Measurements from ENCODE around the gene ZNF727. TPM values are rescaled to one million over a fixed set of nuclear protein-coding genes. Genes with fewer than 3 reads are reported as not detected.
"Not testable (repeated sequence)": the region's sequence is repeated elsewhere in the genome, so short reads cannot be mapped to it uniquely, and the experiment has no call there.

The ZNF727 gene
- total RNA-seq, 6 experiments from 2014 or later, result 0.27 to 0.57 (median 0.36) TPM; not detected in 2

DNA sequence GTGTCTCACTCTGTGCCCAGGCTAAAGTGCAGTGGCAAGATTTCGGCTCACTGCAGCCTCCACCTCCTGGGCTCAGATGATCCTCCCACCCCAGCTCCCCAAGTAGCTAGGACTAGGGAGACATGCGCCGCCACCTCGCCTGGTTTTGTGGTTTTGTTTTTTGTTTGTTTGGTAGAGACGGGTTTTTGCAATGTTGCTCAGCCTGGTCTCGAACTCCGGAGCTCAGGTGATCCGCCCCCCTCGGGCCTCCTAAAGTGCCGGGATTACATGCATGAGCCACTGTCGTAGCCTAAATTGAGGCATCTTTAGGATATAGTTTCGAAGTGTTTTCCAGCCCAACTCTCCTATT lies 781 bp downstream of the ZNF727 start:
- ATAC-seq, result no peak
- peaks cover 0 to 4% (median 0%) of the 10 kb centered on the region in 4 donors for H3K9me3 ChIP-seq
- no peaks in the 10 kb centered on the region for H3K36me3 ChIP-seq
- intact Hi-C loops (cut with DNase I), result no loop called here
- peak overlapping the region in 2 of 3 donors; percentile 36 to 38 for H3K4me3 ChIP-seq
- DNase-seq, result no peak
- WGBS (ENCODE audit: insufficient coverage, low coverage, low lambda C conversion rate, missing lambda C conversion rate), result 28% methylated on average over 10 of the region's 12 CpGs
- no peaks in the 10 kb centered on the region for H3K27me3 ChIP-seq
- H3K4me1 ChIP-seq, result no peaks in the 10 kb centered on the region
- no peak overlapping the region for H3K27ac ChIP-seq
- no peak for TF ChIP-seq POLR2A (IDR thresholded peaks at IDR 0.05)
- TF ChIP-seq CTCF (IDR thresholded peaks at IDR 0.05), result no peak

- H3K36me3 ChIP-seq; intact Hi-C loops (cut with DNase I): not testable (repeated sequence)
Measured at GRCh38 chr7:64077837-64078698, 32.8 kb downstream of the ZNF727 start.

GRCh38 chr7:64078699-64078994 lies 33.4 kb downstream of the ZNF727 start:
- no peaks in the 10 kb centered on the region for H3K36me3 ChIP-seq

More at GRCh38 chr7:64077837-64078698, 32.8 kb downstream of the ZNF727 start:
- not testable (repeated sequence) for H3K27ac ChIP-seq, ATAC-seq, H3K4me1 ChIP-seq, H3K4me3 ChIP-seq, DNase-seq, H3K27me3 ChIP-seq
- WGBS (ENCODE audit: insufficient coverage, low coverage, low lambda C conversion rate, missing lambda C conversion rate), result 61% methylated on average over 3 of the region's 3 CpGs
- peaks cover 0 to 47% (median 13%) of the 10 kb centered on the region in 4 donors for H3K9me3 ChIP-seq

GRCh38 chr7:64087501-64087900 lies 42.3 kb downstream of the ZNF727 start:
- ATAC-seq (no peak), DNase-seq (no peak)
- H3K9me3 ChIP-seq, result peaks cover 0 to 4% (median 0%) of the 10 kb centered on the region in 4 donors
- H3K4me1 ChIP-seq, result no peaks in the 10 kb centered on the region
- TF ChIP-seq CTCF (IDR thresholded peaks at IDR 0.05) (no peak), POLR2A (IDR thresholded peaks at IDR 0.05) (no peak)
- H3K27ac ChIP-seq, result no peak overlapping the region
- no CpG with 5 or more reads among the region's 3 CpGs for WGBS (ENCODE audit: insufficient coverage, low coverage, low lambda C conversion rate, missing lambda C conversion rate)
- no peaks in the 10 kb centered on the region for H3K27me3 ChIP-seq
- no peak overlapping the region for H3K4me3 ChIP-seq
- no peaks in the 10 kb centered on the region for H3K36me3 ChIP-seq
- intact Hi-C loops (cut with DNase I), result no loop called here

More at GRCh38 chr7:64078699-64078994, 33.4 kb downstream of the ZNF727 start:
- no peak overlapping the region for H3K27ac ChIP-seq
- no peak for TF ChIP-seq POLR2A (IDR thresholded peaks at IDR 0.05)
- no peak for TF ChIP-seq CTCF (IDR thresholded peaks at IDR 0.05)
- peaks cover 0 to 47% (median 13%) of the 10 kb centered on the region in 4 donors for H3K9me3 ChIP-seq
- no peak overlapping the region for H3K4me3 ChIP-seq
- no peak for ATAC-seq
- H3K4me1 ChIP-seq, result no peaks in the 10 kb centered on the region
- H3K27me3 ChIP-seq, result no peaks in the 10 kb centered on the region
- intact Hi-C loops (cut with DNase I), result no loop called here
- WGBS (ENCODE audit: insufficient coverage, low coverage, low lambda C conversion rate, missing lambda C conversion rate), result 81% methylated on average over 2 of the region's 2 CpGs
- no peak for DNase-seq

- H3K36me3 ChIP-seq; H3K27me3 ChIP-seq; H3K9me3 ChIP-seq; H3K4me1 ChIP-seq; H3K4me3 ChIP-seq; intact Hi-C loops (cut with DNase I); ATAC-seq; DNase-seq; H3K27ac ChIP-seq: not testable (repeated sequence)
- WGBS (ENCODE audit: insufficient coverage, low coverage, low lambda C conversion rate, missing lambda C conversion rate), result 32% methylated on average over 3 of the region's 5 CpGs
Measured at GRCh38 chr7:64088863-64089262, 43.6 kb downstream of the ZNF727 start.

Other genes starting within 250 kb of the ZNF727 start
- not detected for gene ZNF722, start 46.6 kb upstream of the ZNF727 start, total RNA-seq
- not detected for gene ZNF735, start 161.8 kb downstream of the ZNF727 start, total RNA-seq
- not detected for gene ZNF679, start 183.0 kb downstream of the ZNF727 start, total RNA-seq

Measured in right lobe of liver (tissue), 6 donors.